Gastrocnemius medialis (tissue), 4 donors: ENCODE measurements around the gene ALG3. TPM values are rescaled to one million over a fixed set of nuclear protein-coding genes. Genes with fewer than 3 reads are reported as not detected.
A peak's percentile ranks its signal among the peaks of the same experiment; 100 is the strongest.

Experiments
- ATAC-seq, 2 donors: fragments of 150-250 bp; one replicate each; pipeline ENCODE4 v1.9.1; 2016
- DNase-seq, 2 donors: peaks; one replicate each; pipeline ENCODE4 v3.0.0-alpha.2; 2019
- H3K27ac ChIP-seq, 4 donors: fragments of 200-600 bp; sonication (generic); 1 replicate in 1 of 4; 2 replicates in 3 of 4; pipeline ENCODE4 v1.5.1; 2016 to 2018; ENCODE audit warnings: mild to moderate bottlenecking in 2 of 4, moderate library complexity in 1 of 4
- H3K27me3 ChIP-seq, 3 donors: fragments of 200-600 bp; sonication (generic) in 2 of 3; 1 replicate in 1 of 3; 2 replicates in 2 of 3; pipeline versions ENCODE4 v1.5.1 to v1.6.0; 2016 to 2019; ENCODE audit warnings: mild to moderate bottlenecking in 1 of 3, moderate library complexity in 1 of 3
- H3K36me3 ChIP-seq, 2 donors: fragments of 200-600 bp; sonication (generic) in 1 of 2; one replicate each; pipeline ENCODE4 v1.5.1; 2017 to 2018
- H3K4me1 ChIP-seq, 2 donors: fragments of 200-600 bp; sonication (generic) in 1 of 2; one replicate each; pipeline ENCODE4 v1.5.1; 2016 to 2017; ENCODE audit warnings: mild to moderate bottlenecking in 2 of 2
- H3K4me3 ChIP-seq, 4 donors: fragments of 200-600 bp; sonication (generic) in 3 of 4; 1 replicate in 1 of 4; 2 replicates in 3 of 4; pipeline ENCODE4 v1.5.1; 2016 to 2019; ENCODE audit warnings: mild to moderate bottlenecking in 2 of 4
- H3K9me3 ChIP-seq, 3 donors: fragments of 200-600 bp; sonication (generic) in 2 of 3; 1 replicate in 1 of 3; 2 replicates in 2 of 3; pipeline ENCODE4 v1.5.1; 2016 to 2019
- POLR2A ChIP-seq, 2 donors: fragments of 450-650 bp; IDR thresholded peaks; one replicate each; pipeline ENCODE4 v1.6.1; 2017; ENCODE audit warnings: antibody characterized with exemption in 2 of 2, mild to moderate bottlenecking in 2 of 2, moderate library complexity in 2 of 2
- in situ Hi-C, 4 donors: fragments of 200-750 bp; cut with MboI; loops; one replicate each; pipeline versions ENCODE4 v1.15.0 to v1.8.0; 2017; ENCODE audit warnings: low sequenced_read_pairs in 4 of 4
- intact Hi-C: fragments of 100-400 bp; cut with DNase I; formaldehyde crosslinking; loops from one replicate; pipeline ENCODE4 v1.15.1; 2023; ENCODE audit warnings: low total_unique reads
- total RNA-seq, 4 donors: library from RNA; depleted of rRNA; stranded (reverse); fragments of >200 nt; gene quantifications; one replicate each; pipeline versions ENCODE4 v1.1.0 to v1.2.3, GENCODE V29; 2016
- TF ChIP-seq, protein P1 (sequence below), 5 experiments: fragments of 450-650 bp in 3 of 5; fragments of 200-600 bp in 2 of 5; sonication (generic) in 2 of 5; IDR thresholded peaks in 4 of 5; conservative IDR thresholded peaks in 1 of 5; 1 replicate in 4 of 5; 2 replicates in 1 of 5; pipeline ENCODE4 v1.5.1; 2016 to 2019; ENCODE audit warnings: antibody characterized with exemption in 5 of 5, mild to moderate bottlenecking in 3 of 5, moderate library complexity in 3 of 5

The ALG3 gene
- total RNA-seq, 4 donors from 2014 or later, result 35.0 to 58.1 (median 50.1) TPM

DNA sequence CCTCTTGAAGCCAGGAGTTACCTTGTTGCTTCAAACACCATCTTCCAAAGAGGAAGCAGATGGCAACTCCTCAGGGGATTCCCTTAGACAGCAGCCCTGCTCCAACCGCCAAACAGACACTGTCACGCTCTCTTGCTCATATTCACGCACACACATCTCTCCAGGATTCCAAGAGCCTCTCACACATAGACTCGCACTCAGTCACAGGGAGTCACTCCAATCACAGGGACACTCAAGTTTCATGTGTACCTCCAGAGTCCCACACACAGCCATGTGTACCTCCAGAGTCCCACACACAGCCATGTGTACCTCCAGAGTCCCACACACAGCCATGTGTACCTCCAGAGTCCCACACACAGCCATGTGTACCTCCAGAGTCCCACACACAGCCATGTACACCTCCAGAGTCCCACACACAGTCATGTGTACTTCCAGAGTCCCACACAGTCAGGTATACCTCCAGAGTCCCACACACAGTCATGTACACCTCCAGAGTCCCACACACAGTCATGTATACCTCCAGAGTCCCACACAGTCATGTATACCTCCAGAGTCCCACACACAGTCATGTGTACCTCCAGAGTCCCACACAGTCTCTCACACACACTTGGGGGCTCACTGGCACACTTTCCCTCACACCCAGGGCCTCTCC lies 13.3 kb downstream of the ALG3 start:
- Histone ChIP-seq H3K27ac (no peak overlapping the region), H3K36me3 (no peaks in the 10 kb centered on the region), H3K9me3 (no peaks in the 10 kb centered on the region), H3K4me3 (no peak overlapping the region), H3K27me3 (peaks cover 14 to 19% (median 18%) of the 10 kb centered on the region in 3 donors), H3K4me1 (no peaks in the 10 kb centered on the region)
- in situ Hi-C loops (loop anchor here in 2 of 4 donors (25.0 kb wide), 2 partner anchors 98 to 348 kb away; partner anchors contain the start of genes EIF2B5 (in 1 of the 2) and PARL (in 1 of the 2)), intact Hi-C loops (no loop called here)
- TF ChIP-seq, protein P1, sequence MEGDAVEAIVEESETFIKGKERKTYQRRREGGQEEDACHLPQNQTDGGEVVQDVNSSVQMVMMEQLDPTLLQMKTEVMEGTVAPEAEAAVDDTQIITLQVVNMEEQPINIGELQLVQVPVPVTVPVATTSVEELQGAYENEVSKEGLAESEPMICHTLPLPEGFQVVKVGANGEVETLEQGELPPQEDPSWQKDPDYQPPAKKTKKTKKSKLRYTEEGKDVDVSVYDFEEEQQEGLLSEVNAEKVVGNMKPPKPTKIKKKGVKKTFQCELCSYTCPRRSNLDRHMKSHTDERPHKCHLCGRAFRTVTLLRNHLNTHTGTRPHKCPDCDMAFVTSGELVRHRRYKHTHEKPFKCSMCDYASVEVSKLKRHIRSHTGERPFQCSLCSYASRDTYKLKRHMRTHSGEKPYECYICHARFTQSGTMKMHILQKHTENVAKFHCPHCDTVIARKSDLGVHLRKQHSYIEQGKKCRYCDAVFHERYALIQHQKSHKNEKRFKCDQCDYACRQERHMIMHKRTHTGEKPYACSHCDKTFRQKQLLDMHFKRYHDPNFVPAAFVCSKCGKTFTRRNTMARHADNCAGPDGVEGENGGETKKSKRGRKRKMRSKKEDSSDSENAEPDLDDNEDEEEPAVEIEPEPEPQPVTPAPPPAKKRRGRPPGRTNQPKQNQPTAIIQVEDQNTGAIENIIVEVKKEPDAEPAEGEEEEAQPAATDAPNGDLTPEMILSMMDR (IDR thresholded peaks at IDR 0.05 in 4 of 5, conservative IDR thresholded peaks at IDR 0.05 in 1 of 5), result no peak
- TF ChIP-seq POLR2A (IDR thresholded peaks at IDR 0.05), result no peak
- DNase-seq (no peak), ATAC-seq (no peak)

DNA sequence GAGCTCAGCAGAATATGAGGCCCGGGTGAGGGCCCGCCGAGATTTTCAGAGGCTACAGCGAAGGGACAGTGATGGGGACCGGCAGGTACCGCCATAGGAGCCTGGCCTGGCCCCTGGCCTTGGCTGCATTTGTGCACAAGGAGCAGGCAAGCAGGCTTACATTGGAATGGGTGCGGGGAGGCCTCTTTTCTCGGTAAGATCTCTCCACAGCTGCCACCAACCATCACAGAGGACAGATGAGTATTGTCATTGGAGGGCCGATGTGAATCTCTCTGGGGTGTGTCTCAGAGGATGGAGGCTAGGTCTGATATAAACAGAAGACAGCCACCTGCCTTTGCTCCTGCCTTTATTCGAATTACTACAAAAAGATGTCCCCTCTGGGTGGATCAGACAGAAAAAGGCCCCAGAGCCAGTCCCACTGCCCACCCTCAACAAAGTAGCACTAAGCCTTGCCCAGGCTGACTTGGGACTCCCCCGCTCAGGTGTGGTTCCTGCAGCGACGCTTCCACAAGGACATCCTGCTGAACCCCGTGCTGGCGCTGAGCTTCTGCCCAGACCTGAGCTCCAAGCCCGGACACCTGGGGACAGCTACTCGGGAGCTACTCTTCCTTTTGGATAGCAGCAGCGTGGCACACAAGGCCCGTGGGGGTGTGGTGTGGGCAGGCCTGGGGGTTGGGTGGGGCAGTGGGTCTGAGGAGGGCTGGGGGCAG lies 13.9 kb downstream of the ALG3 start:
- Histone ChIP-seq H3K4me1 (peaks cover 1 to 5% of the 10 kb centered on the region in 2 donors), H3K27ac (no peak overlapping the region), H3K27me3 (peaks cover 19 to 25% (median 24%) of the 10 kb centered on the region in 3 donors), H3K4me3 (no peak overlapping the region), H3K9me3 (no peaks in the 10 kb centered on the region), H3K36me3 (no peaks in the 10 kb centered on the region)
- intact Hi-C loops (no loop called here), in situ Hi-C loops (loop anchor here in 2 of 4 donors (25.0 kb wide), 2 partner anchors 98 to 348 kb away; partner anchors contain the start of genes EIF2B5 (in 1 of the 2) and PARL (in 1 of the 2))
- DNase-seq, result no peak
- no peak for TF ChIP-seq POLR2A (IDR thresholded peaks at IDR 0.05)
- TF ChIP-seq, protein P1 (IDR thresholded peaks at IDR 0.05 in 4 of 5, conservative IDR thresholded peaks at IDR 0.05 in 1 of 5), result no peak
- no peak for ATAC-seq

DNA sequence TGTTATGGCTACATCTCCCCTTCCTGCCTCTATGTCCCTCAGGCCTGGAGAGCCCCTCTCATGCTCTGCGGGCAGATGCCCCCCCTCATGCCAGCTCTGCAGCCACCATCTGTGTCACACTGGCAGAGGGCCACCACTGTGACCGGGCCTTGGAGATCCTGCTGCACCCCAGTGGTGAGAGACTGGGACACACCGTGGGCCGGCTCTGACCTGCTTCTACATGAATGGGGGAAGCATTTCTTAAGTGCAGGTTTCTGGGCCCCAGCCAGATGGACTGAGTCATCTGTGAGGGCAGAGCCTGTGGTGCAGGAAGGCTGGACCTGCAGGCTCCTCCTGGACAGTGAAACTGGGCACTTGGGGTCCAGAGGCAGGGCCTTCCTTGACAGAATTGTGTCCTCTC lies 14.5 kb downstream of the ALG3 start:
- in situ Hi-C loops (loop anchor here in 2 of 4 donors (25.0 kb wide), 2 partner anchors 97 to 347 kb away; partner anchors contain the start of genes EIF2B5 (in 1 of the 2) and PARL (in 1 of the 2)), intact Hi-C loops (no loop called here)
- Histone ChIP-seq H3K27me3 (peaks cover 23 to 29% (median 27%) of the 10 kb centered on the region in 3 donors), H3K9me3 (no peaks in the 10 kb centered on the region), H3K4me1 (peaks cover 4 to 9% of the 10 kb centered on the region in 2 donors), H3K4me3 (no peak overlapping the region), H3K27ac (no peak overlapping the region), H3K36me3 (no peaks in the 10 kb centered on the region)
- no peak for ATAC-seq
- TF ChIP-seq, protein P1 (IDR thresholded peaks at IDR 0.05 in 4 of 5, conservative IDR thresholded peaks at IDR 0.05 in 1 of 5), result no peak
- TF ChIP-seq POLR2A (IDR thresholded peaks at IDR 0.05), result no peak
- peak in 1 of 2 donors; percentile 29 for DNase-seq

DNA sequence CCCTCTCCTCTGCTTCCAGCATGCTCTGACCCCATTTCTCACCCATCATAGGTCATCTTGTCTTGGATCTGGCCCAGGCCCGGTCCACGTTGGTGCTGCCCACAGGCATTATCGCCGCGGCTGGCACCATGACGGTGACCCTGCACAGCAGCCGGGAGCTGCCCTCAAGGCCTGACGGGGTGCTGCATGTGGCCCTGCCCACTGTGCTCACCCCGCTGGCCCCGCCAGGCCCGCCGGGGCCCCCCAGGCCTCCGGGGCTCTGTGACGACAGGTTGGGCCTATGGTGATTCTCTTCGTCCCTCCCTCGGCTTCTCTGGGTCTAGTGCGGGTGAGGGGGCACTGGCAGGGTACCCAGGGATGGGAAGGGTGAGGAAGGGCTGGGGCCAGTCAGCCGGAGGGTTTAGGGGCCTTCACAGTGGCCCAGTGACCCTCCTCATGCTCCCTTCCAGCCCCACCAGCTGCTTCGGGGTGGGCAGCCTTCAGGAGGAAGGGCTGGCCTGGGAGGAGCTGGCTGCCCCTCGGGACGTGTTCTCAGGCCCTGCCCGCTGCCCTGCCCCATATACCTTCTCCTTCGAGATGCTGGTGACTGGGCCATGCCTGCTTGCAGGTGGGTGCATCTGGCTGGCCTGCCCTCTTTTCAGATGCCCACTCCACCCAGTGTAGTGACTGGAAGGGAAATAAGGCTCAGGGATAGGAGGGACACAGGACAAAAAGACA lies 15.5 kb downstream of the ALG3 start:
- H3K9me3 ChIP-seq, result no peaks in the 10 kb centered on the region
- in situ Hi-C loops, result loop anchor here in 2 of 4 donors (25.0 kb wide), 2 partner anchors 96 to 346 kb away; partner anchors contain the start of genes EIF2B5 (in 1 of the 2) and PARL (in 1 of the 2)
- no peak for TF ChIP-seq POLR2A (IDR thresholded peaks at IDR 0.05)
- TF ChIP-seq, protein P1 (IDR thresholded peaks at IDR 0.05 in 4 of 5, conservative IDR thresholded peaks at IDR 0.05 in 1 of 5), result no peak
- H3K36me3 ChIP-seq, result no peaks in the 10 kb centered on the region
- DNase-seq, result no peak
- no peak overlapping the region for H3K27ac ChIP-seq
- H3K4me1 ChIP-seq, result peaks cover 4 to 9% of the 10 kb centered on the region in 2 donors
- H3K27me3 ChIP-seq, result peaks cover 33 to 38% (median 33%) of the 10 kb centered on the region in 3 donors
- intact Hi-C loops, result no loop called here
- ATAC-seq, result no peak
- no peak overlapping the region for H3K4me3 ChIP-seq
